Measurements from ENCODE around the gene PRR18. TPM values are rescaled to one million over a fixed set of nuclear protein-coding genes. Genes with fewer than 3 reads are reported as not detected.

Gene PRR18
- total and polyA plus RNA-seq, 4 donors, result 0.29 to 2.8 (median 1.1) TPM

GRCh38 chr6:166325383-166326042 is 17.3 kb upstream of the PRR18 start:
- no peak overlapping the region for H3K4me3 ChIP-seq (ENCODE audit: low read depth in 1 of 3, low read length in 3 of 3)
- H3K36me3 ChIP-seq (ENCODE audit: control insufficient read depth in 4 of 4, insufficient read depth in 3 of 4, low read depth in 1 of 4, low read length in 3 of 4), result peaks cover 4 to 40% (median 22%) of the 10 kb centered on the region in 4 donors
- peaks cover 0 to 6% (median 2%) of the 10 kb centered on the region in 4 donors for H3K4me1 ChIP-seq (ENCODE audit: control insufficient read depth in 4 of 4, insufficient read depth in 4 of 4, low read length in 3 of 4)
- no peaks in the 10 kb centered on the region for H3K27me3 ChIP-seq (ENCODE audit: control insufficient read depth in 4 of 4, insufficient read depth in 4 of 4, low read length in 3 of 4)
- WGBS, result 92% methylated on average over 6 of the region's 6 CpGs
- TF ChIP-seq YY1 (IDR thresholded peaks at IDR 0.05) (no peak), HNF4A (conservative IDR thresholded peaks at IDR 0.05) (no peak), ZBTB33 (IDR thresholded peaks at IDR 0.05) (no peak), GABPA (IDR thresholded peaks at IDR 0.05 in 1 of 2, conservative IDR thresholded peaks at IDR 0.05 in 1 of 2) (no peak), SP1 (IDR thresholded peaks at IDR 0.05) (no peak), MAX (IDR thresholded peaks at IDR 0.05) (no peak)
- no peaks in the 10 kb centered on the region for H3K9me3 ChIP-seq (ENCODE audit: control insufficient read depth in 4 of 4, low read length in 3 of 4)
- H3K27ac ChIP-seq (ENCODE audit: low read depth in 1 of 2, low read length in 2 of 2), result no peak overlapping the region
- H3K9ac ChIP-seq (ENCODE audit: low read depth in 1 of 2, low read length in 2 of 2), result no peak overlapping the region
- DNase-seq (ENCODE audit: low spot score), result no peak

- TF ChIP-seq JUND (IDR thresholded peaks at IDR 0.05) (no peak), SP1 (IDR thresholded peaks at IDR 0.05) (no peak), YY1 (IDR thresholded peaks at IDR 0.05) (no peak), GABPA (IDR thresholded peaks at IDR 0.05 in 1 of 2, conservative IDR thresholded peaks at IDR 0.05 in 1 of 2) (no peak), TAF1 (conservative IDR thresholded peaks at IDR 0.05) (no peak), ATF3 (IDR thresholded peaks at IDR 0.05) (no peak), EGR1 (IDR thresholded peaks at IDR 0.05; ENCODE audit: low read depth in 2 of 2) (no peak), RXRA (IDR thresholded peaks at IDR 0.05) (no peak), REST (IDR thresholded peaks at IDR 0.05) (no peak), FOXA1 (IDR thresholded peaks at IDR 0.05) (no peak), HNF4G (IDR thresholded peaks at IDR 0.05) (no peak), RAD21 (IDR thresholded peaks at IDR 0.05) (no peak), CTCF (IDR thresholded peaks at IDR 0.05; ENCODE audit: low read depth, low read length, missing input control) (no peak), MAX (IDR thresholded peaks at IDR 0.05) (no peak), NR2F2 (IDR thresholded peaks at IDR 0.05) (no peak), ZBTB33 (IDR thresholded peaks at IDR 0.05) (no peak), FOXA2 (IDR thresholded peaks at IDR 0.05) (no peak), HNF4A (conservative IDR thresholded peaks at IDR 0.05) (no peak)
- WGBS, result 93% methylated on average over 5 of the region's 5 CpGs
- H3K4me3 ChIP-seq (ENCODE audit: low read depth in 1 of 3, low read length in 3 of 3), result no peak overlapping the region
- DNase-seq (ENCODE audit: low spot score), result no peak
- no peak overlapping the region for H3K27ac ChIP-seq (ENCODE audit: low read depth in 1 of 2, low read length in 2 of 2)
- peaks cover 5 to 34% (median 23%) of the 10 kb centered on the region in 4 donors for H3K36me3 ChIP-seq (ENCODE audit: control insufficient read depth in 4 of 4, insufficient read depth in 3 of 4, low read depth in 1 of 4, low read length in 3 of 4)
- H3K4me1 ChIP-seq (ENCODE audit: control insufficient read depth in 4 of 4, insufficient read depth in 4 of 4, low read length in 3 of 4), result no peaks in the 10 kb centered on the region
- no peak overlapping the region for H3K9ac ChIP-seq (ENCODE audit: low read depth in 1 of 2, low read length in 2 of 2)
- H3K27me3 ChIP-seq (ENCODE audit: control insufficient read depth in 4 of 4, insufficient read depth in 4 of 4, low read length in 3 of 4), result no peaks in the 10 kb centered on the region
- no peaks in the 10 kb centered on the region for H3K9me3 ChIP-seq (ENCODE audit: control insufficient read depth in 4 of 4, low read length in 3 of 4)
Observed at GRCh38 chr6:166323395-166323794, 15.2 kb upstream of the PRR18 start.
